DOHH2 (cell line): ENCODE measurements around the gene GIGYF2.
"Not testable (repeated sequence)": the region's sequence is repeated elsewhere in the genome, so short reads cannot be mapped to it uniquely, and the experiment has no call there.

Source experiments
- H3F3A ChIP-seq: fragments of 200-600 bp; sonication (generic), shearing (Covaris generic); 2 replicates; pipeline ENCODE4 v1.6.0; 2016; ENCODE audit warnings: antibody characterized with exemption, mild to moderate bottlenecking; ENCODE audit not compliant: control insufficient read depth, insufficient read depth
- H3K27ac ChIP-seq: fragments of 200-600 bp; sonication (generic); 2 replicates; pipeline ENCODE4 v1.5.1; 2014; ENCODE audit warnings: low read depth, mild to moderate bottlenecking, low read length, moderate library complexity
- H3K27me3 ChIP-seq: fragments of 200-600 bp; sonication (generic); 2 replicates; pipeline ENCODE4 v1.6.1; 2014; ENCODE audit warnings: mild to moderate bottlenecking, low read length, mixed read lengths; ENCODE audit not compliant: control insufficient read depth
- H3K36me3 ChIP-seq: fragments of 200-600 bp; sonication (generic); 2 replicates; pipeline ENCODE4 v1.6.1; 2014; ENCODE audit warnings: mild to moderate bottlenecking, low read length, moderate library complexity, mixed read lengths; ENCODE audit not compliant: control insufficient read depth
- H3K4me1 ChIP-seq: fragments of 200-600 bp; sonication (generic); 2 replicates; pipeline ENCODE4 v1.6.1; 2014; ENCODE audit warnings: mild to moderate bottlenecking, low read length, mixed read lengths; ENCODE audit not compliant: control insufficient read depth
- H3K4me2 ChIP-seq: fragments of 200-600 bp; sonication (generic); 2 replicates; pipeline ENCODE4 v1.6.0; 2014; ENCODE audit warnings: mild to moderate bottlenecking, low read length, moderate library complexity
- H3K4me3 ChIP-seq: fragments of 200-600 bp; sonication (generic); 2 replicates; pipeline ENCODE4 v1.5.1; 2014; ENCODE audit warnings: mild to moderate bottlenecking, low read length, mixed read lengths
- H3K79me2 ChIP-seq: fragments of 200-600 bp; sonication (generic); 2 replicates; pipeline ENCODE4 v1.6.1; 2014; ENCODE audit warnings: mild to moderate bottlenecking, low read length, mixed read lengths; ENCODE audit not compliant: control insufficient read depth
- H3K9me2 ChIP-seq: fragments of 200-600 bp; sonication (generic); replicated peaks from 2 replicates; pipeline ENCODE4 v1.6.1; 2014; ENCODE audit warnings: mild to moderate bottlenecking, low read length, mixed read lengths; ENCODE audit not compliant: control insufficient read depth
- H3K9me3 ChIP-seq: fragments of 200-600 bp; sonication (generic); 2 replicates; pipeline ENCODE4 v1.6.1; 2014; ENCODE audit warnings: antibody characterized with exemption, low read length, mixed read lengths; ENCODE audit not compliant: control insufficient read depth, insufficient read depth
- H4K20me1 ChIP-seq: fragments of 200-600 bp; sonication (generic); 2 replicates; pipeline ENCODE4 v1.6.0; 2014; ENCODE audit warnings: low read depth, mild to moderate bottlenecking, antibody characterized with exemption, low read length, moderate library complexity; ENCODE audit not compliant: control insufficient read depth, insufficient read depth
- CTCF ChIP-seq: fragments of 200-600 bp; sonication (generic); IDR thresholded peaks from one replicate; pipeline ENCODE4 v1.5.1; 2014; ENCODE audit warnings: antibody characterized with exemption, mild to moderate bottlenecking, low read depth, low read length; ENCODE audit not compliant: poor library complexity, severe bottlenecking
- EZH2phosphoT487 ChIP-seq: fragments of 200-600 bp; sonication (generic); IDR thresholded peaks from 2 replicates; pipeline ENCODE4 v1.6.1; 2017; ENCODE audit warnings: borderline replicate concordance, mild to moderate bottlenecking, antibody characterized with exemption, low read length, moderate library complexity, mixed read lengths

Gene GIGYF2

GRCh38 chr2:232720056-232720455 is 22.9 kb downstream of the GIGYF2 start:
- Histone ChIP-seq H3K36me3 (peaks cover 58% of the 10 kb centered on the region), H3K79me2 (peaks cover 78% of the 10 kb centered on the region)
- not testable (repeated sequence) for H4K20me1 ChIP-seq

GRCh38 chr2:232721261-232721660 is 24.1 kb downstream of the GIGYF2 start:
- no peaks in the 10 kb centered on the region for H3F3A ChIP-seq
- peaks cover 64% of the 10 kb centered on the region for H3K36me3 ChIP-seq
- H3K4me3 ChIP-seq: no peak overlapping the region
- no peaks in the 10 kb centered on the region for H3K27me3 ChIP-seq
- no peak overlapping the region for H3K27ac ChIP-seq
- peaks cover 70% of the 10 kb centered on the region for H3K79me2 ChIP-seq
- no peak for TF ChIP-seq CTCF
- TF ChIP-seq EZH2phosphoT487: no peak
- no peaks in the 10 kb centered on the region for H3K4me1 ChIP-seq
- H3K9me3 ChIP-seq: no peaks in the 10 kb centered on the region
- no peak overlapping the region for H3K4me2 ChIP-seq
- H3K9me2 ChIP-seq: no peaks in the 10 kb centered on the region
- H4K20me1 ChIP-seq: no peaks in the 10 kb centered on the region

More at GRCh38 chr2:232720056-232720455, 22.9 kb downstream of the GIGYF2 start:
- not testable (repeated sequence) for H3K27me3 ChIP-seq, H3F3A ChIP-seq, H3K9me2 ChIP-seq, H3K4me2 ChIP-seq, H3K9me3 ChIP-seq, H3K4me1 ChIP-seq, H3K4me3 ChIP-seq, H3K27ac ChIP-seq

GRCh38 chr2:232721882-232722281 is 24.8 kb downstream of the GIGYF2 start:
- Histone ChIP-seq H4K20me1 (no peaks in the 10 kb centered on the region), H3K4me2 (no peak overlapping the region), H3K9me3 (no peaks in the 10 kb centered on the region), H3K4me1 (no peaks in the 10 kb centered on the region), H3K27ac (no peak overlapping the region), H3K4me3 (no peak overlapping the region), H3F3A (no peaks in the 10 kb centered on the region), H3K79me2 (peaks cover 63% of the 10 kb centered on the region), H3K36me3 (peaks cover 58% of the 10 kb centered on the region), H3K9me2 (no peaks in the 10 kb centered on the region), H3K27me3 (no peaks in the 10 kb centered on the region)
- no peak for TF ChIP-seq CTCF
- TF ChIP-seq EZH2phosphoT487: no peak

GRCh38 chr2:232723027-232723426 is 25.9 kb downstream of the GIGYF2 start:
- no peak overlapping the region for H3K4me3 ChIP-seq
- H3K27ac ChIP-seq: no peak overlapping the region
- no peaks in the 10 kb centered on the region for H3K9me2 ChIP-seq
- H3K36me3 ChIP-seq: peaks cover 50% of the 10 kb centered on the region
- no peak overlapping the region for H3K4me2 ChIP-seq
- H3K4me1 ChIP-seq: no peaks in the 10 kb centered on the region
- no peaks in the 10 kb centered on the region for H3K9me3 ChIP-seq
- H3K27me3 ChIP-seq: no peaks in the 10 kb centered on the region
- no peaks in the 10 kb centered on the region for H3F3A ChIP-seq
- TF ChIP-seq EZH2phosphoT487 (no peak), CTCF (no peak)
- peaks cover 57% of the 10 kb centered on the region for H3K79me2 ChIP-seq
- no peaks in the 10 kb centered on the region for H4K20me1 ChIP-seq
